22Rv1 (cell line): ENCODE data around the gene MLF2.

Experiments used
- CTCF ChIP-seq: fragments of 450-650 bp; IDR thresholded peaks from 2 replicates; pipeline ENCODE4 v1.5.1; 2017; ENCODE audit warnings: mild to moderate bottlenecking
- ZFX ChIP-seq: fragments of 450-650 bp; IDR thresholded peaks from 2 replicates; pipeline ENCODE4 v1.6.1; 2017; ENCODE audit warnings: antibody characterized with exemption, borderline replicate concordance

GRCh38 chr12:6774499-6775062, 21.6 kb upstream of the MLF2 start:
- TF ChIP-seq CTCF (no peak), ZFX (no peak)
